ENCODE results near the gene PRND. TPM values are rescaled to one million over a fixed set of nuclear protein-coding genes. Genes with fewer than 3 reads are reported as not detected.

PRND gene
- total and polyA plus RNA-seq, 8 donors, result 15.4 to 25.7 (median 19.5) TPM; not detected in 2

GRCh38 chr20:4709261-4710105, 12.2 kb upstream of the PRND start:
- intact Hi-C loops (cut with DNase I), result loop anchor here in 1 of 2 donors (10.0 kb wide), 1 partner anchor 105 kb away; no protein-coding TSS in a partner anchor
- DNase-seq (no peak), ATAC-seq (no peak)
- H3K27ac ChIP-seq, result no peak overlapping the region
- no peak overlapping the region for H3K4me3 ChIP-seq
- H3K27me3 ChIP-seq, result no peaks in the 10 kb centered on the region
- no peaks in the 10 kb centered on the region for H3K4me1 ChIP-seq
- H3K9me3 ChIP-seq, result no peaks in the 10 kb centered on the region
- no peak for TF ChIP-seq CTCF (IDR thresholded peaks at IDR 0.05)
- no peaks in the 10 kb centered on the region for H3K36me3 ChIP-seq

GRCh38 chr20:4710106-4710475, 11.6 kb upstream of the PRND start:
- no peaks in the 10 kb centered on the region for H3K4me1 ChIP-seq
- no peaks in the 10 kb centered on the region for H3K9me3 ChIP-seq
- intact Hi-C loops (cut with DNase I), result loop anchor here in 1 of 2 donors (10.0 kb wide), 1 partner anchor 105 kb away; no protein-coding TSS in a partner anchor
- no peaks in the 10 kb centered on the region for H3K36me3 ChIP-seq
- DNase-seq (no peak), ATAC-seq (no peak)
- no peak overlapping the region for H3K27ac ChIP-seq
- no peak overlapping the region for H3K4me3 ChIP-seq
- H3K27me3 ChIP-seq, result no peaks in the 10 kb centered on the region
- TF ChIP-seq CTCF (IDR thresholded peaks at IDR 0.05), result no peak

- H3K36me3 ChIP-seq, result no peaks in the 10 kb centered on the region
- no peaks in the 10 kb centered on the region for H3K9me3 ChIP-seq
- H3K27ac ChIP-seq, result no peak overlapping the region
- no peaks in the 10 kb centered on the region for H3K27me3 ChIP-seq
- DNase-seq (no peak), ATAC-seq (no peak)
- no peak overlapping the region for H3K4me3 ChIP-seq
- intact Hi-C loops (cut with DNase I), result loop anchor here in 1 of 2 donors (10.0 kb wide), 1 partner anchor 107 kb away; no protein-coding TSS in a partner anchor
- no peaks in the 10 kb centered on the region for H3K4me1 ChIP-seq
- TF ChIP-seq CTCF (IDR thresholded peaks at IDR 0.05), result no peak
These were observed 10.2 kb upstream of the PRND start for GRCh38 chr20:4711511-4711910.

GRCh38 chr20:4713401-4713800, 8.3 kb upstream of the PRND start:
- no peaks in the 10 kb centered on the region for H3K36me3 ChIP-seq
- H3K4me1 ChIP-seq, result no peaks in the 10 kb centered on the region
- intact Hi-C loops (cut with DNase I), result loop anchor here in 1 of 2 donors (10.0 kb wide), 1 partner anchor 109 kb away; no protein-coding TSS in a partner anchor
- ATAC-seq (no peak), DNase-seq (no peak)
- H3K27me3 ChIP-seq, result no peaks in the 10 kb centered on the region
- no peak overlapping the region for H3K4me3 ChIP-seq
- no peak for TF ChIP-seq CTCF (IDR thresholded peaks at IDR 0.05)
- no peak overlapping the region for H3K27ac ChIP-seq
- H3K9me3 ChIP-seq, result no peaks in the 10 kb centered on the region

GRCh38 chr20:4714818-4715217, 6.9 kb upstream of the PRND start:
- ATAC-seq, result no peak
- DNase-seq, result no peak
- intact Hi-C loops (cut with DNase I), result loop anchor here in 1 of 2 donors (10.0 kb wide), 1 partner anchor 110 kb away; no protein-coding TSS in a partner anchor
- Histone ChIP-seq H3K4me1 (peaks cover 0 to 3% of the 10 kb centered on the region in 2 donors), H3K27ac (no peak overlapping the region), H3K27me3 (no peaks in the 10 kb centered on the region), H3K9me3 (no peaks in the 10 kb centered on the region), H3K36me3 (no peaks in the 10 kb centered on the region), H3K4me3 (no peak overlapping the region)
- no peak for TF ChIP-seq CTCF (IDR thresholded peaks at IDR 0.05)
